SU-DHL-6 (cell line): ENCODE measurements around the gene ZNF12.

Experiments used
- H2AFZ ChIP-seq: fragments of 200-600 bp; sonication (generic); 2 replicates; pipeline ENCODE4 v1.6.1; 2014; ENCODE audit warnings: low read depth, mild to moderate bottlenecking, moderate library complexity, mixed read lengths, antibody characterized with exemption, low read length; ENCODE audit not compliant: severe bottlenecking
- H3F3A ChIP-seq: fragments of 200-600 bp; shearing (Covaris generic); 2 replicates; pipeline ENCODE4 v1.6.0; 2016; ENCODE audit warnings: antibody characterized with exemption, mild to moderate bottlenecking; ENCODE audit not compliant: insufficient read depth
- H3K27ac ChIP-seq: fragments of 200-600 bp; sonication (generic); 2 replicates; pipeline ENCODE4 v1.5.1; 2016; ENCODE audit warnings: low read depth, mild to moderate bottlenecking, low read length, moderate library complexity, mixed read lengths
- H3K27me3 ChIP-seq: fragments of 200-600 bp; sonication (generic), shearing (Covaris generic); 2 replicates; pipeline ENCODE4 v1.6.0; 2014; ENCODE audit warnings: mild to moderate bottlenecking, low read length
- H3K36me3 ChIP-seq: fragments of 200-600 bp; sonication (generic); 2 replicates; pipeline ENCODE4 v1.6.1; 2014; ENCODE audit warnings: mild to moderate bottlenecking, low read length, mixed read lengths
- H3K4me2 ChIP-seq: fragments of 300-600, 200-600 bp; shearing (Covaris generic), sonication (generic); 2 replicates; pipeline ENCODE4 v1.6.0; 2014; ENCODE audit warnings: low read length, low read depth, mild to moderate bottlenecking; ENCODE audit not compliant: poor library complexity, severe bottlenecking
- H3K4me3 ChIP-seq: fragments of 200-600 bp; sonication (generic); 2 replicates; pipeline ENCODE4 v1.5.1; 2014; ENCODE audit warnings: antibody characterized with exemption, low read length, mild to moderate bottlenecking, mixed read lengths; ENCODE audit not compliant: insufficient read depth, poor library complexity, severe bottlenecking
- H3K79me2 ChIP-seq: fragments of 200-600 bp; sonication (generic); 2 replicates; pipeline ENCODE4 v1.6.1; 2014; ENCODE audit warnings: mild to moderate bottlenecking, low read length, moderate library complexity; ENCODE audit not compliant: insufficient read depth
- H3K9ac ChIP-seq: fragments of 200-600 bp; sonication (generic); 2 replicates; pipeline ENCODE4 v1.7.0; 2014; ENCODE audit warnings: mild to moderate bottlenecking, low read length
- H3K9me2 ChIP-seq: fragments of 200-600 bp; sonication (generic); replicated peaks from 2 replicates; pipeline ENCODE4 v1.6.1; 2014; ENCODE audit warnings: low read length; ENCODE audit not compliant: insufficient read depth
- H3K9me3 ChIP-seq: fragments of 200-600 bp; sonication (generic); 2 replicates; pipeline ENCODE4 v1.6.1; 2014; ENCODE audit warnings: low read length, mixed read lengths; ENCODE audit not compliant: insufficient read depth
- H4K20me1 ChIP-seq: fragments of 200-600 bp; sonication (generic); 2 replicates; pipeline ENCODE4 v1.6.1; 2014; ENCODE audit warnings: low read depth, mild to moderate bottlenecking, antibody characterized with exemption, low read length, moderate library complexity, mixed read lengths
- CTCF ChIP-seq: fragments of 200-600 bp; sonication (generic); IDR thresholded peaks from one replicate; pipeline ENCODE4 v1.5.1; 2017; ENCODE audit warnings: antibody characterized with exemption, mild to moderate bottlenecking, low read length, moderate library complexity; ENCODE audit not compliant: insufficient read depth, poor library complexity, severe bottlenecking
- EZH2phosphoT487 ChIP-seq: fragments of 200-600 bp; sonication (generic), shearing (Covaris generic); conservative IDR thresholded peaks from 2 replicates; pipeline ENCODE4 v1.6.1; 2018; ENCODE audit warnings: mild to moderate bottlenecking, antibody characterized with exemption, low read length, moderate library complexity, mixed read lengths

ZNF12 gene

DNA sequence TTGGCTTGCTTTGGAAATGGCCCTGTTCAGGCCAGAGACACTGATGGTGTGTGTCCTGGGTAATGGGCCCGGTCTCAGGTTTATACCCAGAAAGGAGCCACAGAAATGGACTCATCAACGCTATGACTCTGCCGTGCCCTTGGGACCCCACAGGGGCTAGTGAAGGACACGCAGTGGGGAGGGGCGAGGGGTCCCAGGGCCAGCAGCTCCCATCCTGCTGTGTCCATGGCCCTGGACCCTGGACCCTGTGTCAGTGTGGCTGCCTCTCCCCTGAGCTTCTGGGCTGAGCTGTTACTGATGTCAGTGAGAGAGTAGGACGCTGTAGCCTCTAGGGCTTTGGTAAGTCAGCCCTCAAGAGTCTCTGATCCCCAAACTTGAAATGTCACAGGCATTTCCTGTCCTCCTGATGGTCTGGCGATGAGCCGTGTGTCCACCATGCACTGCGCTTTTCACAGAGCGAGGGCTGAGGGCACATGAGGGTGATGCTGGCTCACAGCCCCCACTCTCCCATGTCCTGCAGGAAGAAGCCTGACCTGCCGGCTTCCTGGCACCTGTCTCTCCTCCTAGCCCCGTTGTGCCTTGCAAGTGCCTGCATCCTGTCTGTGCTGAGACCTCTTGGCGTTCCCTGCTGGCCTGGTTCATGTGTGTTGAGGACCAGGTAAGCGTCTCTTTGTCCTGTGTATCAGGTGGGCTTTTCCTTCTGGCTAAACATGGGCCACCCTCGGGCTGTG is 65.3 kb downstream of the ZNF12 start:
- no peaks in the 10 kb centered on the region for H3K9me2 ChIP-seq
- no peak overlapping the region for H3K9ac ChIP-seq
- H3K36me3 ChIP-seq, result no peaks in the 10 kb centered on the region
- TF ChIP-seq CTCF, result no peak
- TF ChIP-seq EZH2phosphoT487, result no peak
- H3K27me3 ChIP-seq, result no peaks in the 10 kb centered on the region
- no peaks in the 10 kb centered on the region for H4K20me1 ChIP-seq
- H3K79me2 ChIP-seq, result peaks cover 28% of the 10 kb centered on the region
- no peaks in the 10 kb centered on the region for H3F3A ChIP-seq
- H3K27ac ChIP-seq, result no peak overlapping the region
- H2AFZ ChIP-seq, result no peak overlapping the region
- H3K4me3 ChIP-seq, result no peak overlapping the region
- H3K9me3 ChIP-seq, result no peaks in the 10 kb centered on the region
- no peak overlapping the region for H3K4me2 ChIP-seq

DNA sequence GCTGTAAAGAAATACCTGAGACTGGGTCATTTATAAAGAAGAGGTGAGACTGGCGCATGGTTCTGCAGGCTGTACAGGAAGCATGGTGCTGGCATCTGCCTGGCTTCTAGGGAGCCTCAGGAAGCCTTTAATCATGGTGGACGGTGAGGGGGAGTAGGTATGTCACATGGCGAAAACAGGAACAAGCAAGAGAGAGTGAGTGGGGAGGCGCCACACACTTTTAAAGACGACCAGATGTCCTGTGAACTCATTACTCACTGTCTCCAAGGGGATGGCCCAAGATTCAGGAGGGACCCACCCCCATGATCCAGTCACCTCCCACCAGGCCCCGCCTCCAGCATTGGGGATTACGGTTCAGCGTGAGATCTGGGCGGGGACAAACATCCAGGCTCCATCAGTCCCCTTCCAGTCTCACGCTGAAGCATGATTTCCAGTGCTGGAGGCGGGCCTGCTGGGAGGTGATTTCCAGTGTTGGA is 66.5 kb downstream of the ZNF12 start:
- no peak overlapping the region for H3K4me2 ChIP-seq
- H3K36me3 ChIP-seq, result no peaks in the 10 kb centered on the region

GRCh38 chr7:6639627-6640026 is 67.1 kb downstream of the ZNF12 start:
- Histone ChIP-seq H2AFZ (no peak overlapping the region), H3K79me2 (peaks cover 28% of the 10 kb centered on the region), H3F3A (peaks cover 9% of the 10 kb centered on the region; the same call in 1 of the 2 replicates), H3K4me2 (no peak overlapping the region), H3K4me3 (no peak overlapping the region), H3K9me3 (no peaks in the 10 kb centered on the region), H3K27ac (no peak overlapping the region), H3K9ac (no peak overlapping the region), H3K27me3 (no peaks in the 10 kb centered on the region), H3K9me2 (no peaks in the 10 kb centered on the region), H4K20me1 (no peaks in the 10 kb centered on the region), H3K36me3 (no peaks in the 10 kb centered on the region)
- no peak for TF ChIP-seq EZH2phosphoT487
- TF ChIP-seq CTCF, result no peak

More for the DNA sequence above, 66.5 kb downstream of the ZNF12 start:
- TF ChIP-seq EZH2phosphoT487 (no peak), CTCF (no peak)
- Histone ChIP-seq H3K79me2 (peaks cover 28% of the 10 kb centered on the region), H3K9ac (no peak overlapping the region), H3K9me2 (no peaks in the 10 kb centered on the region), H3K4me3 (no peak overlapping the region), H3K27ac (no peak overlapping the region), H4K20me1 (no peaks in the 10 kb centered on the region), H2AFZ (no peak overlapping the region), H3F3A (peaks cover 9% of the 10 kb centered on the region; the same call in 1 of the 2 replicates), H3K27me3 (no peaks in the 10 kb centered on the region), H3K9me3 (no peaks in the 10 kb centered on the region)
